HG03575 (cell line): Measurements from ENCODE around the gene DIP2A.

Experiments used
- ATAC-seq: cut with Tn5 transposase; IDR thresholded peaks from one replicate; pipeline ENCODE4 v1.9.1; 2021; ENCODE audit not compliant: unreplicated experiment, insufficient number of reproducible peaks, low FRiP score; ENCODE audit errors: extremely low read depth

DIP2A gene

GRCh38 chr21:46458315-46459023 lies at the start of gene DIP2A:
DIP2A (plus strand) TSS chr21:46458891; CDS start chr21:46459132, 241 bp downstream.
- ATAC-seq = peak; percentile 65

- ATAC-seq = no peak
These were observed 48.9 kb upstream of the DIP2A start for GRCh38 chr21:46409641-46410406.

GRCh38 chr21:46410516-46410915 lies 48.2 kb upstream of the DIP2A start:
- ATAC-seq = no peak

- no peak for ATAC-seq
These were observed 47.5 kb upstream of the DIP2A start for GRCh38 chr21:46411236-46411635.

GRCh38 chr21:46411691-46412090 lies 47.0 kb upstream of the DIP2A start:
- no peak for ATAC-seq

- no peak for ATAC-seq
These were observed 45.9 kb upstream of the DIP2A start for GRCh38 chr21:46412521-46413364.

GRCh38 chr21:46413365-46413696 lies 45.4 kb upstream of the DIP2A start:
- ATAC-seq = no peak

- no peak for ATAC-seq
These were observed 43.8 kb upstream of the DIP2A start for GRCh38 chr21:46414965-46415275.

- no peak for ATAC-seq
These were observed 42.1 kb upstream of the DIP2A start for GRCh38 chr21:46416551-46416950.

GRCh38 chr21:46418265-46418946 lies 40.3 kb upstream of the DIP2A start:
- no peak for ATAC-seq

- no peak for ATAC-seq
These were observed 38.2 kb upstream of the DIP2A start for GRCh38 chr21:46420241-46421190.

- ATAC-seq = no peak
These were observed 37.4 kb upstream of the DIP2A start for GRCh38 chr21:46421191-46421750.

- ATAC-seq = no peak
These were observed 36.7 kb upstream of the DIP2A start for GRCh38 chr21:46421756-46422555.

GRCh38 chr21:46422636-46423241 lies 36.0 kb upstream of the DIP2A start:
- no peak for ATAC-seq

- no peak for ATAC-seq
These were observed 35.1 kb upstream of the DIP2A start for GRCh38 chr21:46423546-46424038.

- ATAC-seq = no peak
These were observed 34.6 kb upstream of the DIP2A start for GRCh38 chr21:46424039-46424591.
